Glomerular visceral epithelial cell (primary cell): Measurements from ENCODE around the gene SAMD4B.
A peak's percentile ranks its signal among the peaks of the same experiment; 100 is the strongest.
"Not testable (repeated sequence)": the region's sequence is repeated elsewhere in the genome, so short reads cannot be mapped to it uniquely, and the experiment has no call there.

Experiments used
- DNase-seq: peaks from one replicate; pipeline ENCODE4 v3.0.0-alpha.2; 2016; ENCODE audit errors: extremely low spot score

SAMD4B gene, protein sequence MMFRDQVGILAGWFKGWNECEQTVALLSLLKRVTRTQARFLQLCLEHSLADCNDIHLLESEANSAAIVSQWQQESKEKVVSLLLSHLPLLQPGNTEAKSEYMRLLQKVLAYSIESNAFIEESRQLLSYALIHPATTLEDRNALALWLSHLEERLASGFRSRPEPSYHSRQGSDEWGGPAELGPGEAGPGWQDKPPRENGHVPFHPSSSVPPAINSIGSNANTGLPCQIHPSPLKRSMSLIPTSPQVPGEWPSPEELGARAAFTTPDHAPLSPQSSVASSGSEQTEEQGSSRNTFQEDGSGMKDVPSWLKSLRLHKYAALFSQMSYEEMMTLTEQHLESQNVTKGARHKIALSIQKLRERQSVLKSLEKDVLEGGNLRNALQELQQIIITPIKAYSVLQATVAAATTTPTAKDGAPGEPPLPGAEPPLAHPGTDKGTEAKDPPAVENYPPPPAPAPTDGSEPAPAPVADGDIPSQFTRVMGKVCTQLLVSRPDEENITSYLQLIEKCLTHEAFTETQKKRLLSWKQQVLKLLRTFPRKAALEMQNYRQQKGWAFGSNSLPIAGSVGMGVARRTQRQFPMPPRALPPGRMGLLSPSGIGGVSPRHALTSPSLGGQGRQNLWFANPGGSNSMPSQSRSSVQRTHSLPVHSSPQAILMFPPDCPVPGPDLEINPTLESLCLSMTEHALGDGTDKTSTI

DNA sequence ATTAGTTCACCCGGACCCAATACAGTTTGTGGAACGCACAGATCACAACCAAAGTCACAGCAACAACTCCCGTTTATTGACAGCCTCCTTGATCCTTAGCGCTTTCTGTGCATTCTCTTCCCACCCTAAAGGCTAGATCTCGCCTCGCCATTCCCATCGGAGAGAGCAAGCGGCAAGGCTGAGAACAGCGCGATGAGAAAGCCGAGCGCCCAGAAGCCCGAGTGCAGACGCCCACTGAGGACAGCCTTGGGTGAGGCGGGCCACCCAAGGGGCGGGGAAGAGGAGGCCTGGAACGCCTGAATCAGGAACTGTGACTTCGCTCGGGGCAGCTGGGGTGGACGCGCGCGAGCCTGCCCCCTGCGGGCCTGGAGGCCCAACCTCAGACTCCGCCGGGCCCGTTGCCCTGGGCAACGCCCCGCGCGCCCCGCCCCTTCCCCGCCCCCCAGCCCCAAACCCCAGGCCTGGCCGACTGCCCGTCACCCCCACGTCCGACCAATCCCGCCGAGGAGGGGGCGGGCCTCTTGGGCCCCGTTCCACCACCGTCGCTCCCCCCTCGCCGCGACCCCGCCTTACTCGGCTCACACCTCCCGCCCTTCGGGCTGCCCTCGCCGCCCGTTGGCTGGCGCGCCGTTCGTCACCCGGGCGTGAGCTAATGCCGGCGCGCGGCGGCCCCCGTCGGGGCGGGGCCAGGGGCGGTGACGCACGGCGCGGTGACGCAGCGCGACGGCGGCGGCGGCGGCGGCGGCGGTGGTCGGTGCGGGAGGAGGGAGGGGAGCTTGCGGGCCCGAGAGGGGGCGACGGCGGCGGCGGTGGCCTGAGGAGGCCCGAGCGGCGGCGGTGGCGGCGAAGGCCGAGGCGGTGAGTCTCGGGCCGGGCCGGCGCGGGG, at the start of gene SAMD4B:
TSS of gene SAMD4B (plus strand) at position 703 of the 886 bp plus-strand sequence. CDS start 14,473 bp downstream, outside the sequence.
- peak; percentile 99 for DNase-seq

DNA sequence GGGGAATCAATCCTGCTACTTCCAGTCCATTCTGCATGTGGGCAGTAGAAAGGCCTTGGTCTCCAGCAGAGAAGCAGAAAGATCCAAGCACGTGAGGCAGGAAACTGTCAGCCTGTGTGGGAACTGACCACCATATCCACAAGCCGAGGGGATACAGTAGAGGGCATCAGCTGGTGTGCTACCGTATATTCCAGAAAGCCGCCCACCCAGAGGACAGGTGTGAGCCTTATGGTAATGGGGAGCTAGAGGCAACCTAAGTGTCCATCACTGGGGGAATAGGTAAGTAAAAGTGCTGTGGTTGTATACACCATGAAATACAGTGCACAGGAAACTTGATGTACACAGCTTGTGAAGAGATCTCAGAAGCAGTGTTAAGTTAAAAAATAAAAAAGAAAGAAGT, 48.8 kb upstream of the SAMD4B start:
- no peak for DNase-seq

DNA sequence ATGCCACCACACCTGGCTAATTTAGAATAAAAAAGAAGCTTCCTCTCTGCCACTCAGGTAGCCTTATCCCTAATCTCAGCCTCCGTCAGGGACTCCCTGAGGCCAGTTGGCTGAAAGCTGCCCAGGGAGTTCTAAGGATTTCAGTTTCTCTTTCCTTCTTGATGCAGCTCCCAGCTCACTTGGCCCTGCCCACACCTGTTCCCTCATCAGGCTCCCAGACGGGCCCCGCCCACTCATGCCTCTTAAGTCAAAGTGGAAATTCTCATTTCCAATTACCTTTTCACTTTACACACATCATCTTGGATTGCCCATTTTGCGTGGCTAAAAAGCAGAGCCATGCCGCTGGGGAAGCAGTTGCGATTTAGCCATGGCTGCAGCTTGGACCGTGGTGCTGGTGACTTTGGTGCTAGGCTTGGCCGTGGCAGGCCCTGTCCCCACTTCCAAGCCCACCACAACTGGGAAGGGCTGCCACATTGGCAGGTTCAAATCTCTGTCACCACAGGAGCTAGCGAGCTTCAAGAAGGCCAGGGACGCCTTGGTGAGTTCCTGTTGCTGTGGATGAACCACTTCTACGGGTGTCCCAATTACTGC, 46.1 kb upstream of the SAMD4B start, which contains the start of gene IFNL1:
TSS of gene IFNL1 (plus strand) at position 353 of the 591 bp plus-strand sequence. CDS start at position 368, 15 bp downstream.
- no peak for DNase-seq

GRCh38 chr19:39296906-39297305, 45.3 kb upstream of the SAMD4B start:
- no peak for DNase-seq

DNA sequence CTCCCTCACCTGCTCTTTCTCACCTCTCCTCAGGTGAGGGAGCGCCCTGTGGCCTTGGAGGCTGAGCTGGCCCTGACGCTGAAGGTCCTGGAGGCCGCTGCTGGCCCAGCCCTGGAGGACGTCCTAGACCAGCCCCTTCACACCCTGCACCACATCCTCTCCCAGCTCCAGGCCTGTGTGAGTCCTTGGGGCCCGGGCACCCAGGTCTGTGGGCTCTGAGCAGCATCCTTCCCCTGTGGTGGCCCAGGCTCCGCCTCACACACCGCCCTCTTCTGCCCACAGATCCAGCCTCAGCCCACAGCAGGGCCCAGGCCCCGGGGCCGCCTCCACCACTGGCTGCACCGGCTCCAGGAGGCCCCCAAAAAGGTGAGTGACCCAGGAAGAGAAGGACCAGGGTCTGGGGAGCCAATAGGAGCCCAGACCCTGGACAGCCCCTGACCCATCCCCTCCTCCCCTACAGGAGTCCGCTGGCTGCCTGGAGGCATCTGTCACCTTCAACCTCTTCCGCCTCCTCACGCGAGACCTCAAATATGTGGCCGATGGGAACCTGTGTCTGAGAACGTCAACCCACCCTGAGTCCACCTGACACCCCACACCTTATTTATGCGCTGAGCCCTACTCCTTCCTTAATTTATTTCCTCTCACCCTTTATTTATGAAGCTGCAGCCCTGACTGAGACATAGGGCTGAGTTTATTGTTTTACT, 44.1 kb upstream of the SAMD4B start:
- no peak for DNase-seq

- no peak for DNase-seq
Observed at GRCh38 chr19:39299404-39299803, 42.8 kb upstream of the SAMD4B start.

DNA sequence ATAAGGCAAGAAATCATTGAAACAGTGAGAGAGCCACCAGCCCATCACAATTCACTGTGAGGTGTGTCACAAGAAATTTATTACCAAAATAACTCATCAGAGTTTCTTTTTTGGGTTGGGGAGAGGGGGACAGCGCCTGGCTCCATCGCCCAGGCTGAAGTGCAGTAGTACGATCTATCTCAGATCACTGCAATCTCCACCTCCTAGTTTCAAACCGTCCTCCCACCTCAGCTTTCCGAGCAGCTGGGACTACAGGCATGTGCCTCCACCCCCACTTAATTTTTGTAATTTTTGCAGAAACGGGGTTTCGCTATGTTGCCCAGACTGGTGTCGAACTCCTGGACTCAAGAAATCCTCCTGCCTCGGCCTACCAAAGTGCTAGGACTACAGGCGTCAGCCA, 42.4 kb upstream of the SAMD4B start:
- DNase-seq: no peak

DNA sequence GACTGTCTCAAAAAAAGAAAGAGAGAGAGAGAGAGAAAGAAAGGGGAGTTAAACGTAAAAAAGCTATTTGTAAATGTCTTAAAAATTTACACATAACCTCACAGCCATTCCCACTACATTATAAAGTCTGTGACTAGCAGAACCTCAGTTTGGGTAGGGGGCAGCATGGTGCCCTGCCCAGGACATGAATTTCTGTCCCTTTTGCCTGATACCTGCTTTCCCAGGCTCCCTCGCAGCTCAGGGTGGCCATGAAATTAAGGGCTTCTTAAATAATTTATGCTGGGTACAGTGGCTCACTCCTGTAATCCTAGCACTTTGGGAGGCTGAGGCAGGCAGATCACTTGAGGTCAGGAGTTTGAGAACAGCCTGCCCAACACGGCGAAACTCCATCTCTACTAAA, 41.2 kb upstream of the SAMD4B start:
- no peak for DNase-seq

GRCh38 chr19:39301562-39301961, 40.7 kb upstream of the SAMD4B start:
- no peak for DNase-seq

DNA sequence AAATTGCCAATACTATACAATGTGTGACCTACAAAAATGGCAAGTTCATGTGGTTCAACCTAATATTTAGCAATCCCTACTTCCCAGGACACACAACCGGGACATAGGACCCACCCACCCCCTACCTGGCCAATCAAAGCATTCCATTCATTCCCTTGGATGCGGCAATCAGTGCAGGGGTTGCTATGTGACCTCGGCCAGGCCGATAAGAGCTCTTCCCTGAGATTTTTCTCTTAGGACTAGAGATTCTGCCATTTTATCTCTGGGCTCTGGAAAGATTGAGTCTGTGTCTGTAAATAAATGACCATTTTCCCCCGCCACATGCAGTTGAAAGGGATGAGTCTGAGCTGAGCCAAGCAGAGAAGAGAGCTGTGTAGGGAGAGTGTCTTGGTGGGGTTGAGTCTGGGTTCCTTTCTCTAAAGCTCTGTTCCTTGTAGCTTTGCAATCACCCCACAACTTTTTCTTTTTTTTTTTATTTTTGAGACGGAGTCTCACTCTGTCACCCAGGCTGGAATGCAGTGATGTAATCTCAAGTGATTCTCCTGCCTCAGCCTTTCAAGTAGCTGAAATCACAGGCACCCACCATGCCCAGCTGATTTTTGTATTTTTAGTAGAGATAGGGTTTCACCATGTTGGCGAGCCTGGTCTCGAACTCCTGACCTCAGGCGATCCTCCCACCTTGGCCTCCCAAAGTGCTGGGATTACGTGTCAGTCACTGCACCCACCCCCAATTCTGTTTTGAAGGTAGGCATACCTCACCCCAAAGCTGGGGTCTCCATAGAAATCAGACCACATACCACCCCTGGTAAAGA, 38.6 kb upstream of the SAMD4B start:
- no peak for DNase-seq

DNA sequence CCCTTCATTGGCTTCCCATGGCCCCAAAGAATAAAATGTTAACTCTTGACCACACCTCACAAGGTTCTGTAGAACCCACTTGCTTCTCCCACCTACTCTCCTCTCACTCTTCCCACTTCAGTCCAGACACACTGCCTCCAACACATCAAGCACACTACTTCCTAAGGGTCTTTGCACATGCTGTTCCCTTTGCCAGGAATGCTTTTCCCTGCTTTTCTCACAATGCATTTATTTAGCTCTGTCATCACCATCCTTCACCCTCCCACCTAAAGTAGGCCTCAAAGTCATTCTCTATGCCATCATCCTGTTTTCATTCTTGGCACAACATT, 38.1 kb upstream of the SAMD4B start:
- no peak for DNase-seq

DNA sequence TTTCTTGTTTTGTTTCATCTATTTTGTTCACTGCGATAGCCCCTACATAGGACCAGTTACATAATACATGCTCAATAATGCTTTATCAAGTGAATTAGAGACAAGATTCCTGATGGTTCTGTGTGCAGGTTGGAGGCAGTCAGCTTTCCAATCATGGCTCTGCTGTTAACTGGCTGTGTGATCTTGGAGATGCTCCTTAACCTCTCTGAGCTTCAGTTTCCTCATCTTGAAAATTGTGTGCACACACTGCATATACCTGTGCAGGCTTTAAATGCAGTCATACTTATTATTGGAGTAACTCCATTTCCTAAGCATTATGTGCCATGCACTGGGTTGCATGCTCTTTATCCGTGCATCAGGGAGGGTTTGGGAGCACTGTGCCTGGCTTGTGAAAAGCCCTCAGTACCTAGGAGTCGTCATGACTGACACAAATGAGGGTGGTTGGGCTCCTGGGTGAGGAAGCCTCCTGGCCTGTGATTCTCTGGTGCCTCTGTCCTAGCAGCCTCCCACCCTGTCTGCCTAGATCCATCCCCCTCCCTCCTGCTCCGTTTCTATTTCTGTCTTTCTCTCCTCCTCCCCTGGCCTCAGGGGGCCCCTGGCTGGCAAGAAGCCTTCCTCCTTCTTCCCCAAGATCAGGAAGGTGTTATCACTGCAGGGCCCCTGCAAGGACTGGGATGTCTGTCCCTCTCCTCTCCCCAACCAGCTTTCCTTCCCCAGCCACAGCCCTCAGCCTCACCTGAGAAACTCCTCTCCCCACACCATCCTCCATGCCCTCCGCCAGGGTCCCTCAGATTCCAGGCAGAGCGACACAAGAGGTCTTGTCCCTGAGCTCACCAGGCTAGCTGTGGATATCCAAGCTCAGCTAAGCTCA, 37.3 kb upstream of the SAMD4B start:
- no peak for DNase-seq

DNA sequence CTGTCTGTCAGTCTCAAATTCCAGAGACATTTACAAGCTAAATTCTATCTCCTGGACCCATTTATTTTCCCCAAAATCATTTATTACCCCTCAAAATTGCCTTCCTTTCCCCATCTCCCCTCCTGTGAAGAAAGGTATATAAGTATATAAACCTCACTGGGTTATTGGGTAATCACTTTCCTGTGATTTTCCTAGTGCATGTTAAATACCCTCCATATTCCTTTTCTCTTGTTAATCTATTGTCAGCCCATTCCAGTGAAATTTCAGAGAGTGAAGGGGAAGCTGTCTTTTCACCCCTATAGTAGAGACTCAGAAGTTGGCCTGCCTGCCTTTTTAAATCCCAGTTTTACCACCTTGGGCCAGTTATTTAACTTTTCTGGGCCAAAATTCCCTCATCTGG, 36.1 kb upstream of the SAMD4B start:
- no peak for DNase-seq

DNA sequence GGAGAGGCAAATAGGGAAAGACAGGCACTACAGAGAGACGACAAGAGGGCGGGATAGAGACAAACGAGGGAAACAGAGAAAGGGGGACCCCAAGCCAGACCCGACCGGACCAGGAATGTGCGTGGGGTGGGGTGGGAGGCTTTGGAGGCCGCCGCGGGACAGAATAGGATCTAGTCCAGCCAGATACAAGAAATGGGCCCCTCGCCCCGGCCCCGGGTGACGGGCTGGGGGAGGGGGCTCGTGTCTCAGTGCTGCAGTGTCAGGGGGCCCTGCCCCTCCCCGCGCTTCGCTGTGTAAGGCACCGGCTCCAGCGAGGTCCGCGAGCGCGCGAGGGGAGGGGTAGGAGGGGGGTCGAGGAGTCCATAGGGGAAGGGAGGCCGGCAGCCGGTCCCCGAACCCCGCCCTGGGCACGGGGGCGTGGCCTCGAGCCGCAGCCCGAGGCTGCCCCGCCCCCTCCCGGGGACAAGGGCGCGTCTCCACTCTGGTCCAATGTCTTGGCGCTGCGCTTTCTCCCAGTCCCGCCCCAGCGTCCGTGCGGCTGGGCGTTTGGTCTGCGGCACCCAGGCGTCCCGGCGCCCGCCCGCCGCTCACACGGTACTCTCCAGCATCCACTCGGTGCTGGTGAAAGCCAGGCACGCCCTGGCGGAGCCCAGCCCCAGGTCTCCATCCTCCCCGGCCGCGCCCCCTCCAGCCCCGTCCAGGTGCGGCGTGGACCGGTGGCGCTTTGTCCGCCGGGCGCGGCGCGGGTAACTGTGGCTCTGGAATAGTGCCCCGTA, 35.0 kb upstream of the SAMD4B start:
- no peak for DNase-seq

DNA sequence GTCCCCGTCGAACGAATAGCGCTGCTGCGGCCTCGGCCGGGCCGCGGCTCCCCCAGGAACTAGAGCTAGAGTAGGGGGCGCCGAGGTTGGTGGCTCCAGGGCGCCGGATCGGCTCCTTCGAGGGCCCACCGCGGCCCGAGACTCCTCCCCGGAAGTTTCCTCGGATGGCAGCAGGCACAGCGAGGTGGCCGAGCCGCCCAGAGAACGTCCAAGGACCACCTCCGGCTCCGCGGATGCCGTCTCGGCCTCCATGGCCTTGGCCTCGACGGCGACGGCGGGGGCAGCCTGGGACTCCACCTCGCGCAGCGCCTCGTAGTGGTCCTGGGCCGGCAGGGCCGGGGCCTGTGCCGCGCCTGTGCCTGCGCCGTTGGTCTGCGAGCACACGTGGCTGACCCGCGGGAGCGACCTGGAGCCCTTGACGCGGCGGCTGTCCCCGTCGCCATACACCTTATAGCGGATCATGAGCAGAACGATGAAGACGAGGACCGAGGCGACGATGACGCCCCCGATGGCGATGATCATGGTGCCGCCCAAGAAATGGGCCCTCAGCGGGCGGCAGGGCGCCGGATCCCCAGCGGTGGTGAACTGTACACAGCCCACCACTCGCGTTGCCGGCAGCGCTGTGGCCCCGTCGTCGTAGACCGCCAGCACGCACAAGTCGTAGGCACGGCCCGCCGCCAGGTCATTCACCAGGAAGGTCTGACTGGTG, 34.2 kb upstream of the SAMD4B start:
- no peak for DNase-seq

DNA sequence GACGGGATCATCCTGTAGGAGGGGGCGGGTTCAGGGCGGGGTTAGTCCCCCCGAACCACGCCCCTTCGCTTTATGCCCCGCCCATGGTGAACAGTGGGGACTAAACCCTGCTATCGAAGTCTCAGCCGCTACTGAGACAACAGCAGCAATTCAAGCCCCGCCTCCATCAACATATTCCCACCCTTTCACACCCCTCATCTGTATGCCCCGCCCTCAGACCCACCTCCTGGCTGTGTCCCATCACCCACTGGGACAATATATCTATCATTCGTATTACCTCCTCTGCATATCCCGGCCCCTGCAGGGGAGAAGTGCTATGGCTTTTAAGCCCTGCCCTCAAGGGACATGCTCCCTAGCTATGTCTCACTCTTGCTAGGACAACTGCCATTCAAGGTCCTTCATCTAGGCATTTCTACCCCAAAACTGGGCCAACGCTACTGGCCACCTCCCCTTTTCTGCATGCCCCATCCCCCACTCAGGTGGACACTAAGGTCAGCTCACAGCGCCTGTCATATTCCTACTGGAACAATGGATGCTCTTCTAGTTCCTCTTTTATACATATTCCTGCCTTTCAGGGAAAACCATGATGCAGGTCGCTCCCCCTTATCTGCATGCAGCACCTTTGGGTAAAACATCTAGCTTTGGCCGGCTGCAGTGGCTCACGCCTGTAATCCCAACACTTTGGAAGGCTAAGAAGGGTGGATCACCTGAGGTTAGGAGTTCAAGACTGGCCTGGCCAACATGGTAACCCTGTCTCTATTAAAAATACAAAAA, 33.5 kb upstream of the SAMD4B start:
- no peak for DNase-seq

DNA sequence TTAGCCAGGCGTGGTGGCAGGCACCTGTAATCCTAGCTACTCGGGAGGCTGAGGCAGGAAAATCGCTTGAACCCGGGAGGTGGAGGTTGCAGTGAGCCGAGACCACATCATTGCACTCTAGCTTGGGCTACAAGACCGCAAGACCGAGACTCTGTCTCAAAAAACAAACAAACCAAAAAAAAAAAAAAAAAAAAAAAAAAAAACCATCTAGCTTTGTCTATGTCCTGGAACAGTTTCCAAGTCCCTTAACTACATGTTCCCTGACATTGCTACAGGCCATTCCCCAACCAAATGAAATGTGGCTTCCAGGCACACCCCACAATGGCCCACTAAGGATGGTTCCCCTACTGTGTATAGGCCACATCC, 32.9 kb upstream of the SAMD4B start:
- DNase-seq: not testable (repeated sequence)
